Esophagus muscularis mucosa (tissue), 4 donors: Measurements from ENCODE around the gene PPID.

Source experiments
- EP300 ChIP-seq: sonication (generic); formaldehyde crosslinking; IDR thresholded peaks from one replicate; pipeline ENCODE4 v1.6.1; 2017; ENCODE audit warnings: antibody characterized with exemption
- POLR2A ChIP-seq: fragments of 450-650 bp; IDR thresholded peaks from one replicate; pipeline ENCODE4 v1.6.1; 2017; ENCODE audit warnings: antibody characterized with exemption, moderate library complexity, mild to moderate bottlenecking, low read depth
- POLR2AphosphoS5 ChIP-seq, 2 donors: sonication (generic); formaldehyde crosslinking; IDR thresholded peaks; one replicate each; pipeline ENCODE4 v1.6.1; 2017; ENCODE audit warnings: antibody characterized with exemption in 2 of 2
- TF ChIP-seq, protein P1 (sequence below), 3 experiments: fragments of 200-600 bp in 2 of 3; fragments of 450-650 bp in 1 of 3; sonication (generic) in 2 of 3; IDR thresholded peaks; one replicate each; pipeline ENCODE4 v1.5.1; 2017 to 2019; ENCODE audit warnings: antibody characterized with exemption in 3 of 3, mild to moderate bottlenecking in 2 of 3, moderate library complexity in 1 of 3

DNA sequence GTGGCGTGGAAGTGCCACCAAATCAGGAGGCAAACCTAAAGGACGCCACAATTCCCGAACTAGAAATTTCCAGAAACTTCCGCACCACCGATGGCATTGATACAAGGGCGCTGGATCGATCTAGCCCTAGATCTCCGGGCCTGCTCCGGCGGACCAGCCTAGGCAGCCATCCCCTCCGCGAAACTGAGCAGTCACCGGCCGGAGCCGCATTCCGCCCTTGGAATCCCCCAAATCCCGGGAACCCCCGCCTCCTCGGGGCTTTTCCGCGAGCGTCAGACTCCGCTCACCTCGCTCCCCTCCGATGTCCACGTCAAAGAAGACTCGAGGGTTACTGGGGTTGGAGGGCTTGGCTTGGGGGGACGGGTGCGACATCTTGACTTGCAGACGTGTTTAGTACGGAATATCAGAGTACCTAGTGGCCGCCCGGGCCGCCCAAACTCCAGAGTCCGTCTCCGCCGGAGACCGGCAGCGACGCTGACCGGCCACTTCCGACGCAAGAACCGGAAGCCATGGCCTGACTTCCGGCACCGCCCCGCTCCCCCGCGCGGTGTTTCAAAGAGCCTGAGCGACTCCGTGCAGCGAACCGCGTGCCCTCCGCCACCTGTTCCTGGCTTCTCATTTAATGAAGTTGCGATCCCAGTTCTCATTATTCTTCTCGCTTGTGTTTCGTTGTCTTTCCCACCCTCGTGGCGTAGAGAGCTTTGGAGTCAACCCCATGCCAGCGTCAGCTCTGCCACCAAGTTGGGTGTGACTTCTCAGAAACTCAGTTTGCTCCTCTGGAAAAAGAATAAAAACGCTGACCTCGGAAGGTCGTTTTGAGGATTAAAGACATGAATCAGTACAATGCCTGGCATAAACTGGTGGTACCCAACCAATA lies at the start of gene PPID:
- TF ChIP-seq, protein P1, sequence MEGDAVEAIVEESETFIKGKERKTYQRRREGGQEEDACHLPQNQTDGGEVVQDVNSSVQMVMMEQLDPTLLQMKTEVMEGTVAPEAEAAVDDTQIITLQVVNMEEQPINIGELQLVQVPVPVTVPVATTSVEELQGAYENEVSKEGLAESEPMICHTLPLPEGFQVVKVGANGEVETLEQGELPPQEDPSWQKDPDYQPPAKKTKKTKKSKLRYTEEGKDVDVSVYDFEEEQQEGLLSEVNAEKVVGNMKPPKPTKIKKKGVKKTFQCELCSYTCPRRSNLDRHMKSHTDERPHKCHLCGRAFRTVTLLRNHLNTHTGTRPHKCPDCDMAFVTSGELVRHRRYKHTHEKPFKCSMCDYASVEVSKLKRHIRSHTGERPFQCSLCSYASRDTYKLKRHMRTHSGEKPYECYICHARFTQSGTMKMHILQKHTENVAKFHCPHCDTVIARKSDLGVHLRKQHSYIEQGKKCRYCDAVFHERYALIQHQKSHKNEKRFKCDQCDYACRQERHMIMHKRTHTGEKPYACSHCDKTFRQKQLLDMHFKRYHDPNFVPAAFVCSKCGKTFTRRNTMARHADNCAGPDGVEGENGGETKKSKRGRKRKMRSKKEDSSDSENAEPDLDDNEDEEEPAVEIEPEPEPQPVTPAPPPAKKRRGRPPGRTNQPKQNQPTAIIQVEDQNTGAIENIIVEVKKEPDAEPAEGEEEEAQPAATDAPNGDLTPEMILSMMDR (IDR thresholded peaks at IDR 0.05) = no peak
- TF ChIP-seq POLR2A (peak; percentile 36), EP300 (no peak), POLR2AphosphoS5 (IDR thresholded peaks at IDR 0.05) (peak; percentile 86)
